Keratinocyte (primary cell): ENCODE data around the gene KATNB1.

Source experiments
- EZH2 ChIP-seq: IDR thresholded peaks from one replicate; pipeline ENCODE4 v1.6.1; 2012; ENCODE audit warnings: inconsistent platforms, mild to moderate bottlenecking, low read length, moderate library complexity
- TF ChIP-seq, protein P1 (sequence below), 3 experiments: IDR thresholded peaks in 1 of 3; conservative IDR thresholded peaks in 1 of 3; optimal IDR thresholded peaks in 1 of 3; 2 replicates in 2 of 3; 3 replicates in 1 of 3; pipeline versions ENCODE3 to v1.5.1; 2011; ENCODE audit warnings: low read length in 3 of 3, mild to moderate bottlenecking in 3 of 3, moderate library complexity in 2 of 3, control low read depth in 1 of 3, inconsistent platforms in 1 of 3; ENCODE audit not compliant: insufficient read depth in 2 of 3; ENCODE audit errors: extremely low read depth in 1 of 3

DNA sequence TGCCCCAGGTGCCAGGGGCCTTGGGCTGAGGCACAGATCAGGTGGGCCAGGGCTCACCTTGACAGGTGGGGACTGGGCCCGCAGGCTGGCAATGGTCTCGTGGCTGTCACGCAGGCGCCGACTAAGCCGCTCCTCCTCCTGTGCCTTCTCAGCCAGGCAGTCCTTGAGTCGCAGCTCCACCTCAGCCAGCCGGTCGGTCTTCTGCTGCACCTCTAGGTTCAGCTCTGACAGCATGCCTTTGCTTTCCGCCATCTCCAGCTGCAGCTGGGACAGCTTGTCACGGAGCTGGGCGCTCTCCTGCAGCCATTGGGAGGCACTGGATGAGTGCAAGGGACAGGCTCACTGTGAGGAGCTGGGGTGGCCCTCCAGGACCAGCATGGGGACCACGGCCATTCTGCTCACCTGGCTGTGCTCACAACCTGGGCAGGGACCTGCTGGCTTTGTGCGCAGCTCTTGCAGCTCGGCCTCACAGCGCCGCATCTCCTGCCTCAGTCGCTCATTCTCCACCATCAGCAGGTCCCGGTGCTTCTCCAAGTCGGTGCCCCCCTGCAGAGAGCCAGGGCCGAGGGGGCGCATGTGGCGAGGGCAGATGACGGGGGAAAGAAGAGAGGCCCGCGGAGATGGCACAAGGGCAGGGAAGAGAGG, 35.7 kb downstream of the KATNB1 start:
- TF ChIP-seq EZH2: no peak
- TF ChIP-seq, protein P1, sequence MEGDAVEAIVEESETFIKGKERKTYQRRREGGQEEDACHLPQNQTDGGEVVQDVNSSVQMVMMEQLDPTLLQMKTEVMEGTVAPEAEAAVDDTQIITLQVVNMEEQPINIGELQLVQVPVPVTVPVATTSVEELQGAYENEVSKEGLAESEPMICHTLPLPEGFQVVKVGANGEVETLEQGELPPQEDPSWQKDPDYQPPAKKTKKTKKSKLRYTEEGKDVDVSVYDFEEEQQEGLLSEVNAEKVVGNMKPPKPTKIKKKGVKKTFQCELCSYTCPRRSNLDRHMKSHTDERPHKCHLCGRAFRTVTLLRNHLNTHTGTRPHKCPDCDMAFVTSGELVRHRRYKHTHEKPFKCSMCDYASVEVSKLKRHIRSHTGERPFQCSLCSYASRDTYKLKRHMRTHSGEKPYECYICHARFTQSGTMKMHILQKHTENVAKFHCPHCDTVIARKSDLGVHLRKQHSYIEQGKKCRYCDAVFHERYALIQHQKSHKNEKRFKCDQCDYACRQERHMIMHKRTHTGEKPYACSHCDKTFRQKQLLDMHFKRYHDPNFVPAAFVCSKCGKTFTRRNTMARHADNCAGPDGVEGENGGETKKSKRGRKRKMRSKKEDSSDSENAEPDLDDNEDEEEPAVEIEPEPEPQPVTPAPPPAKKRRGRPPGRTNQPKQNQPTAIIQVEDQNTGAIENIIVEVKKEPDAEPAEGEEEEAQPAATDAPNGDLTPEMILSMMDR (optimal IDR thresholded peaks at IDR 0.05 in 1 of 3, IDR thresholded peaks at IDR 0.05 in 1 of 3, conservative IDR thresholded peaks at IDR 0.05 in 1 of 3; ENCODE audit: extremely low read depth in 1 of 3, insufficient read depth in 2 of 3, low read length in 3 of 3): no peak
